ENCODE results near the gene FNDC3A.

GRCh38 chr13:49240017-49240416, 264.3 kb downstream of the FNDC3A start:
- TF ChIP-seq RAD21 (IDR thresholded peaks at IDR 0.05; ENCODE audit: low read depth) = peak; percentile 64
- TF ChIP-seq EP300 (IDR thresholded peaks at IDR 0.05; ENCODE audit: borderline replicate concordance) = no peak
- no peak for TF ChIP-seq TAF1 (IDR thresholded peaks at IDR 0.05; ENCODE audit: low read depth)
- no peak for TF ChIP-seq CEBPB (IDR thresholded peaks at IDR 0.05)
- no peak for TF ChIP-seq EGR1 (IDR thresholded peaks at IDR 0.05)
- no peak for TF ChIP-seq REST (IDR thresholded peaks at IDR 0.05; ENCODE audit: low read depth)
- no peak for TF ChIP-seq YY1 (IDR thresholded peaks at IDR 0.05; ENCODE audit: low read depth)
- TF ChIP-seq USF1 (IDR thresholded peaks at IDR 0.05) = no peak
- no peak for TF ChIP-seq ZBTB7A (IDR thresholded peaks at IDR 0.05; ENCODE audit: low read depth)
- no peak for TF ChIP-seq MAX (IDR thresholded peaks at IDR 0.05)
- TF ChIP-seq FOXM1 (IDR thresholded peaks at IDR 0.05; ENCODE audit: borderline replicate concordance, low read depth) = no peak
- no peak for TF ChIP-seq CREB1 (IDR thresholded peaks at IDR 0.05; ENCODE audit: low read depth)
- no peak for TF ChIP-seq TEAD4 (IDR thresholded peaks at IDR 0.05)
